ENCODE measurements around the gene PIAS1.

- no peak for TF ChIP-seq CTCF (IDR thresholded peaks at IDR 0.05)
- no peak for TF ChIP-seq POLR2A (IDR thresholded peaks at IDR 0.05)
These were observed 25.8 kb upstream of the PIAS1 start for GRCh38 chr15:68028137-68028887.
